T-helper 2 cell treated with Interferon-gamma antibody and Interleukin-4, amounts not matched to agents 5 μg/mL and 100 μg/mL, for 36 hours (primary cell): ENCODE results near the gene FBXO5.

Experiments used
- DNase-seq: peaks from one replicate; pipeline ENCODE4 v3.0.0; 2021; ENCODE audit warnings: low spot score
- H3K27ac Mint-ChIP-seq: one replicate; pipeline ENCODE4 v1.8.0; 2021; ENCODE audit warnings: mild to moderate bottlenecking, mixed read lengths
- H3K27me3 Mint-ChIP-seq: one replicate; pipeline ENCODE4 v1.8.0; 2021; ENCODE audit warnings: low read depth, mixed read lengths
- H3K36me3 Mint-ChIP-seq: one replicate; pipeline ENCODE4 v1.8.0; 2021; ENCODE audit warnings: low read depth, mixed read lengths
- H3K4me1 Mint-ChIP-seq: one replicate; pipeline ENCODE4 v1.8.0; 2021; ENCODE audit warnings: low read depth, mixed read lengths
- H3K4me3 Mint-ChIP-seq: one replicate; pipeline ENCODE4 v1.8.0; 2022; ENCODE audit warnings: mild to moderate bottlenecking, moderate library complexity, mixed read lengths
- H3K9me3 Mint-ChIP-seq: one replicate; pipeline ENCODE4 v1.8.0; 2021; ENCODE audit warnings: mixed read lengths

Gene FBXO5

DNA sequence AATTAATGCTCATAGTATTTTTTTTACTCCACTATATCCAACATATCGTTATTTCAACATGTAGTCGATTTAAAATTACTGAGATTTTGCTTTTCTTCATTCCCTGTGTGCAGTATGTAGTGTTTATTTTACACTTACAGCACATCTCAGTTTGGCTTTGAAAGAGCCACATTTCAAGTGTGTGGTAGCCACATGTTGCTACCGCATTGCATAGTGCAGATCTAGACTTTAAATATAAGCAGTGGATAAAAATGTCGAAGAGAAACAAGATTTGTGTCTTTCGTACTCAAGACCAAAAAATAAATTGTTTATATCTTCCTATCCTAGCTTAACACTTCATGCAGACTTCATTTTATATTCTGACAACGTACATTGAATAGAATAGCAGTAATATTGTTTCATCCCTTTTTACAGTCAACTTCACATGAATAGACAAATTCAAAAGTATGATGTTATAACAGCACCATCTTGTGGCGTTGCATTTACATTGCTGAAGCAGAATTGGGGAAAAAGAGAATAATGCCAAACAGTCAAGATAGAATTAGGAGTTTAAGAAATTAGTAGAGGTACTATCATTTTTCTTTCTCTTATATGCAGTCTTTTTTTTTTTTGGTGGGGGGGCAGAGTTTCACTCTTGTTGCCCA, 29.9 kb downstream of the FBXO5 start:
- Mint-ChIP-seq H3K36me3 (no peaks in the 10 kb centered on the region), H3K4me1 (peaks cover 10% of the 10 kb centered on the region), H3K27me3 (peaks cover 12% of the 10 kb centered on the region), H3K4me3 (no peak overlapping the region), H3K9me3 (no peaks in the 10 kb centered on the region), H3K27ac (no peak overlapping the region)
- no peak for DNase-seq

DNA sequence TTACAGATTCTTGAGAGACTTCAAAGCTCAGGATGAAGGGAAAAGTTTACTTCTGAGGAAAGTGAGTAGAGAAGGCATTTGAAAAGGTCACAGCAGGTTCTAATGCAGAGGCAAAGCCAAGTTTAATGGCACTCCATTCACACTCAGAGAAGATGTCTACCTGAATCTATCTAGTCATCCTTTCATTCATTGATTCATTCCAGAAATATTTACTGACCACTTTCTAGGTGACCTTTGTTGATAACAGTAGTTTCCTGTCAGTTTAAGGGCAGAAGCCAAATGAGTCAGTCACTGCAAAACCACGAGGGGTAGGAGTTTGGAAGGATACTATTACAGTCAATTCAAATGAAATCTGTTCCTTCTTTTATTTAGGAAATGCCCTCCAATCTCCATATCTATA, 30.8 kb downstream of the FBXO5 start:
- Mint-ChIP-seq H3K4me1 (peaks cover 10% of the 10 kb centered on the region), H3K27ac (no peak overlapping the region), H3K36me3 (no peaks in the 10 kb centered on the region), H3K4me3 (no peak overlapping the region), H3K27me3 (peaks cover 12% of the 10 kb centered on the region), H3K9me3 (no peaks in the 10 kb centered on the region)
- no peak for DNase-seq

DNA sequence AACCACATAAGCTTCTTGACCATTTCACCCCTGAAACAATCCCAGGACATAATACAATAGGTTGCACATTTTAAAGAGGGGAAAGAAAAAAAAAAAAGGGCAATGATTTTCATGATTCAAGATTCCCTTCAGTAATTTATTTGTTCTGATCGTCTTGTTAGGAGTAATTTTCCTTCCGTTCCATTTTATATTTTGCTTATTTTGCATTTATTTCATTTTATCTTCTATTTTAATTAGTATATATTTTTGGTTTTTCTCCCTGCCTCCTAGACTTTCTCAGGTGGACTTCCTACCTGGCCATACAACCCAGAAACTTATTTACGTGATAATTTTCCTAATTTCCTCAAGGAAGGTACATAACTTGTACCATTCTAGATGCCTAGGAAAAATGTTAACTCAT, 32.6 kb downstream of the FBXO5 start:
- Mint-ChIP-seq H3K4me1 (peaks cover 10% of the 10 kb centered on the region), H3K9me3 (no peaks in the 10 kb centered on the region), H3K36me3 (no peaks in the 10 kb centered on the region), H3K27me3 (peaks cover 17% of the 10 kb centered on the region), H3K4me3 (no peak overlapping the region), H3K27ac (no peak overlapping the region)
- DNase-seq = no peak

DNA sequence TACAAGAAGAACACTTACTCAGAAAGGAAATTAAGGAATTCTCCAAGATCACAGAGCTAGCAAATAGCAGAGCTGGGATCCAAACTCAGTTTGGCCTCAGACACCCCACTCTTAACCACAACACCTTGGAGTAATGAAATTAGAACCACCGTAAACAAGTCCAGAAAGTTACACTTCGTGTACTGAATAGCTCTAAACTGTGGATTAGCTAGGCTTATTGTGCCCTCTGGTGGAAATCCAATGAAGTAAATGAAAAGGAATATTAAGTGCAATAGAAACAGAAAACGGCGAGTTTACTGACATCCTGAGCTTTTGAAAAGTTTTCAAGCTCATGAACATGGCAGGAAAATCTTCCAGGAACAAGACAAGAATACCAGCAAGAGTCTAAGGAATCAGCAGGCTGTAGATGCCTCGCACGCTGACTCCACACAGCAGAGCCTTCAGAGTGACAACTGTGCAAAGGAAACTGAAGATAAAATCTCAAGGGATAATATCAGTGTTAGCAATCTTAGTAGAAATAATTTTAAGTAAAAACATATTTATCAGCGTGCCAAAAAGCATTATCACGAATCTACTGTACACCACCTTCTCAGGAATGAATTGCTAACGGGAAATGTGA, 34.6 kb downstream of the FBXO5 start:
- Mint-ChIP-seq H3K27me3 (peaks cover 24% of the 10 kb centered on the region), H3K36me3 (no peaks in the 10 kb centered on the region), H3K4me3 (no peak overlapping the region), H3K4me1 (peaks cover 10% of the 10 kb centered on the region), H3K9me3 (no peaks in the 10 kb centered on the region), H3K27ac (no peak overlapping the region)
- no peak for DNase-seq

DNA sequence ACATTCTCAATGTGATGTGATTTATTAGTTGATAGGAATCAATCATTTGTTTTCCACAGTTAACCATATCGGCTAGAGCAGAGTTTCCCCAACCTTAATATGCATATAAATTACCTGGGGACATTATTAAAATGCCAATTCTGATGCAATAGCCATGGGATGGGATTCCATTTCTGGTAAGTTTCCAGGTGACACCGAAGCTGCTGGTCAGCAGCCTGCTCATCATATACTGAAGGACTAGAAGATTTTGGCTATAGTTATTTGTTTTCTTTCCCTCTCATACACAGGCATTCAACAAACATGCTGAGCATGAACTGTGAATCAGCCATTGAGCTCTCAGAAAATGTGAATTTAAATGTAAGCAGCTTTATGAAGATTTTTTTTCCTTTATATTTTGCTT, 35.8 kb downstream of the FBXO5 start:
- Mint-ChIP-seq H3K27ac (no peak overlapping the region), H3K4me1 (peaks cover 7% of the 10 kb centered on the region), H3K27me3 (peaks cover 22% of the 10 kb centered on the region), H3K9me3 (no peaks in the 10 kb centered on the region), H3K36me3 (no peaks in the 10 kb centered on the region), H3K4me3 (no peak overlapping the region)
- DNase-seq = no peak

DNA sequence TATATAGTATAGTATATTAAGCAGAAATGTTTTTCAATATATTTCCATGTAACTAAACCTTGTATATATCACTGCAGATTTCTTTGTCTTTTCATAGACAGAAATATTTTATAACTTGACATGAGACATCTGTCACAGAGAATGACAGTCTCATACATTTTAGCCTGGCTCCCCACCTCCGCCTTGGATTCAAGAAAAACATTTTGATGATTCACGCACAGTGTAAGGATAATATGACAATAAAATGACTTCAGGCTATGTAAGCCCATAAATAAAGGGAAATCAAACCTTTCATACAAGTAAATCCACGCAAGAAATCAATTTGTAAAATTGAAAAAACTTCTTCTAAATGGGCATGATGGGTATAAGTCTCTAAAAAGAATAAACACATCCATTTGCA, 36.4 kb downstream of the FBXO5 start:
- no peaks in the 10 kb centered on the region for H3K36me3 Mint-ChIP-seq
- H3K9me3 Mint-ChIP-seq = no peaks in the 10 kb centered on the region
- H3K4me3 Mint-ChIP-seq = no peak overlapping the region
- H3K4me1 Mint-ChIP-seq = peaks cover 4% of the 10 kb centered on the region
- peaks cover 22% of the 10 kb centered on the region for H3K27me3 Mint-ChIP-seq
- no peak for DNase-seq
- no peak overlapping the region for H3K27ac Mint-ChIP-seq

DNA sequence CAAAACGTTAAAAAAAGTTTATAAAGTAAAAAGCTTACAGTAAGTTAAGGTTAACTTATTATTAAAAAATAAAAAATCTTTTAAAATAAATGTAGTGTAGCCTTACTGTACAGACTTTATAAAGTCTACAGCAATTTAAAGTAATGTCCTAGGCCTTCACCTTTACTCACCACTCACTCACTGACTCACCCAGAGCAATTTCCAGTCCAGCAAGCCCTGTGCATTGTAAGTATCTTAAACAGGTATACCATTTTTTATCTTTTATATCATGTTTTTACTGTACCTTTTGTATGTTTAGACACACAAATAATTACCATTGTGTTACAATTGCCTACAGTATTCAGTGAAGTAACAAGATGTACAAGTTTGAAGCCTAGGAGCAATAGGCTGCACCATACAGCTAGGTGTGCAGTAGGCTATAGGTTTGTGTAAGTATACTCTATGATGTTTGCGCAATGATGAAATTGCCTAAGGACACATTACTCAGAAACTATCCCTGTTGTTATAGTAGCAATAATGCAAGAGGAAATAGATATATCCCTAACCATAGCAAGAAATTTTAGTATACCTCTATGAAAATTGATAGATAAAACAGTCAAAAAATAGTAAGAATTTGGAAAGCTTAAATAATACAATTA, 39.5 kb downstream of the FBXO5 start:
- Mint-ChIP-seq H3K9me3 (no peaks in the 10 kb centered on the region), H3K4me3 (no peak overlapping the region), H3K4me1 (peaks cover 4% of the 10 kb centered on the region), H3K27ac (no peak overlapping the region), H3K36me3 (no peaks in the 10 kb centered on the region), H3K27me3 (peaks cover 20% of the 10 kb centered on the region)
- no peak for DNase-seq

DNA sequence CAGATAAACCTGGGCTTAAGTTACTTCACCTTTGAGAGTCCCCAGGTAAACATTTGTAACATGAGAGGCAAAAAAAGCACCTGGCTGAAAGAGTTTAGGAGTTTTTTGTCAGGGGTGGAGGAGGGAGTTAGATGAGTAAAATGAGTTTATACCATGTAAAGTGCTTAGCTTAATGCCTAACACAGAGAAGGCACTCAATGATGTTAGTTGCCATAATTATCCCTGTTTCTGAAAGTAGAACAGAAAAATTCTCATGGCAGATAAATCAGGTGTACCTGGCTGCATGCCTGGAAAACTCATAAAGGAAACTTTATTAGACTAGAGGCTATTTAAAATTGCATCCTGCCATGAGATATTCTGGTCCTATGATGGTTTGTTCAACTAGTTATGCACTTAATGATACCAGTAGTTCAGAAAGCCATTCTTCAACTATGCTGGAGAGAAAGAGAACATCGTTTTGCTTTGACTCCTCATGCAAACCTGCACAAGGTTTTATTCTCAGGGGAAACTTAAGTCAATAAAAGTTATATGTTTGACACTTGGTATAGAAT, 40.4 kb downstream of the FBXO5 start:
- Mint-ChIP-seq H3K4me1 (no peaks in the 10 kb centered on the region), H3K36me3 (no peaks in the 10 kb centered on the region), H3K27ac (no peak overlapping the region), H3K27me3 (peaks cover 20% of the 10 kb centered on the region), H3K4me3 (no peak overlapping the region), H3K9me3 (no peaks in the 10 kb centered on the region)
- DNase-seq = no peak

DNA sequence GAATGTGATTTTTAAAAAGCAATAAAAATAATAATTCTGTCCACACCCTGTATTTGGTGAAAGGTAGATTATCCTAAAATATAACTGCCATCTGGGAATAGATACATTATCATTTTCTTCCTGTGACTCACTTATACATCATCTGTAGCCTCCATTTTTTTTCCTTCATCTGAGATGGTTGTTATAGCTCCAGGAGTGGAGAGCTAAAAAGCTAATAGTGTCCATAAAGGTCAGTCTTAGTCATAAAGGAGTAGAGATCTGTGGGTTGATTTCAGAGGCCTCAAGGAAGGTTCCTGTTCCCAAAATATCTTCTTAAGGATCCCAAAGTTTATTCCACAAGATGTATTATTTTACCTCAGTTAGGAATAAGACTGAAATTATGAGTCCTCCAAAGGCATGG, 41.1 kb downstream of the FBXO5 start:
- peaks cover 19% of the 10 kb centered on the region for H3K27me3 Mint-ChIP-seq
- no peak overlapping the region for H3K27ac Mint-ChIP-seq
- H3K4me1 Mint-ChIP-seq = no peaks in the 10 kb centered on the region
- H3K9me3 Mint-ChIP-seq = no peaks in the 10 kb centered on the region
- DNase-seq = no peak
- no peak overlapping the region for H3K4me3 Mint-ChIP-seq
- no peaks in the 10 kb centered on the region for H3K36me3 Mint-ChIP-seq

DNA sequence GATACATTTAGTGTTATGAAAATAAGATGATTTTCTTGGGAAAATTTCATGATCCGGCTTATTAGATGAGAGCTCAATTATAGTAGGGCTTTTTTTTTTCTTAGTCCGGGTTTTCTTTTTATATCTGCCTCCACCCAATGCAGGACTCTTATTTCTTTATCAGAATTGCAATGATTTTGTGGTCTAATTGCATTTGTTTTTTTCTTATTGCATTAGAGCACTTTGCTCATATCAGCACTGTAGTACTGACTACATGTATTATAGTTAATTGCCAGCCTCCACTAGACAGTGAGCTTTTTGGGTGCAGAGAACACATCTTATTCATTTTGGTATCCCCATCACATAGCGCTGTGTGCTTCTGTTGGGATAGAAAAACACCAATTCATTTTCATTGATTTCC, 50.0 kb downstream of the FBXO5 start:
- H3K36me3 Mint-ChIP-seq = no peaks in the 10 kb centered on the region
- no peak overlapping the region for H3K4me3 Mint-ChIP-seq
- H3K4me1 Mint-ChIP-seq = no peaks in the 10 kb centered on the region
- no peaks in the 10 kb centered on the region for H3K9me3 Mint-ChIP-seq
- peaks cover 5% of the 10 kb centered on the region for H3K27me3 Mint-ChIP-seq
- no peak for DNase-seq
- H3K27ac Mint-ChIP-seq = no peak overlapping the region

DNA sequence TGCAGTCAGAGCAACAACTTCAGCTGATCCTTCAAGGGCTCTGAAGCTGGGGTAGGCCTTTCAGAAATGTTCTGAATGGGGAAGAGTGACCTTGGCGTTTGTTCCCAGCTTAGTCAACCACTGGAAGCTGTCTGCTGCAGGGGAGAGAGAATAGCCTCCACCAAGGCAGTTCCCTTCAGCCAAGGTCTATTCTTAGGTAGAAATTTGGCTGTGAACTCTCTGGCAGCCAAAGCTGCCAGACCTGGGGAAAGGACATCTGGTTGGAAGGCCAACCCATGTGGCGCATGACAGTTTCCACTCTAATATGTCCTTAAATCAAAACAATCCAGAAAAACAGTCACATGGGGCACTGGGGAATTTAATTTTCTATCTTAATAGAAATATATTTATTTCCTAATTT, 60.1 kb downstream of the FBXO5 start:
- DNase-seq = no peak
- Mint-ChIP-seq H3K4me1 (no peaks in the 10 kb centered on the region), H3K36me3 (no peaks in the 10 kb centered on the region), H3K27ac (no peak overlapping the region), H3K4me3 (no peak overlapping the region), H3K27me3 (no peaks in the 10 kb centered on the region), H3K9me3 (no peaks in the 10 kb centered on the region)
